ENCODE data around the gene SLC5A3.

- TF ChIP-seq EP300 (IDR thresholded peaks at IDR 0.05) (no peak), CTCF (IDR thresholded peaks at IDR 0.05) (no peak)
Measured at GRCh38 chr21:34077888-34078287, 4.5 kb downstream of the SLC5A3 start.
